ENCODE results near the gene A3GALT2.
"Not testable (repeated sequence)": the region's sequence is repeated elsewhere in the genome, so short reads cannot be mapped to it uniquely, and the experiment has no call there.

A3GALT2 gene

DNA sequence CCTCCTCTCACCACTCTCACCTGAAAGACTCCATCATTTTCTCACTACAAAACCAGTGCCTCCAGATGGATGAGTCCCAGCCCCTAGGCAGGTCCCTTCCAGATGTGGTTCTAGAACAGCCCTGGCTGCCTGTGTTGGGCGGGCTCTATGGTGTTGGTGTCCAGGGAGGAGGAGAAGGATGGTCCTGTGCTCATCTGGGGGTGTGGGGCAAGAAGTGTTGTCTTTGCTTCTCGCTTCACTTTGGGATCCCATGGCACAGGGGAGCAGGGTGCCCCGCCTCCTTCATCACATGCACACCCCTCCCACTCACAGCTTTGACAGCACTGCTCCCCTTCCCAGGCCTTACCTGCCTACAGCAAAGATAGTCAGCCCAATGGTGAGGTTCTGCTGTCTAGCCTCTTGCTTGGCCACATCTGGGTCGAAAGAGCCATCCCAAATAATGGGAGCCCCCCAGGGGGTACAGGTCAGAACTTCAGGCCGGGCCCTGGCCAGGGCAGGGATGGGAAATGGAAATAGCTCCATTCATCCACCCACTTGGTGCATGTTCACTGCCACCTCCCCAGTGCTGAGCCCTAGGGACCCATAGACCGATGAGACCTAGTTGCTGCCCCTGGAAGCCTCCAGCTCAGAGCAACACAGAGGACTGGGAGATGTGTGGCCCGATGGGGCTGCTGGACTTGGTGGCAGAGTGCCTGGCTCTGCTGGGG, 9.0 kb downstream of the A3GALT2 start:
- DNase-seq (ENCODE audit: low read depth) = no peak

DNA sequence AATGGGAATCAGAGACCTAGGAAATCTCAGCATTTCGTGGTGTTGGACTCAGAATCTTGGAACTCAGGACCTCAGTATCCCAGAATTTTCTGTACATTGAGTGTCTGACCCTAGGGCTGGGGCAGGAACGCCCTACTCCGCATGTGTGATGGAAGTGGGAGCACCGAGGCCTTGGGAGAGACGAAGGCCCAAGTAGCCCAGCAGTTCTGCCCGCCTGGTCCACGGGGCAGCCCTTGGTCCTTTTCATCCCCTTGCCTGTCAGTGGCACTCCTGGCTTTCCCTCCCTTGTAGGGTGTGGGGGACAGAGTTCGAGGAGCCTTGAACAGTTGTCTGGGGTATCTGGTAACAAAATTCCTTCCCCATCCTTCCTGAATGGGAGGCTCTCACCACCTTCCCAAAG, 10.2 kb downstream of the A3GALT2 start:
- no peak for DNase-seq (ENCODE audit: low read depth)

- DNase-seq (ENCODE audit: low read depth) = not testable (repeated sequence)
Observed at GRCh38 chr1:33309351-33309750, 11.5 kb downstream of the A3GALT2 start.

DNA sequence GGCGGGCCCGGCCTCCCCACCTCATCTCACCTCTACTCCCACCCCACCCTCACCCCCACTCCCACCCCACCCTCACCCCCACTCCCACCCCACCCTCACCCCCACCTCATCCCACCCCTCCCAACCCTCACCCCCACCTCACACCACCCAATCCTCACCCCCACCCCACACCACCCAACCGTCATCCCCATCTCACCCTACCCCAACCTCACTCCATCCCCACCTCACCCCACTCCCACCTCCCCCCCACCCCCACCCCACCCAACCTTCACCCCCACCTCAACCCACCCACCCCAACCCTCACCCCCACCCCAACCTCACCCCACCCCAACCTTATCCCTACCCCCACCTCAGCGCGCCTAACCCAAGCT, 13.4 kb downstream of the A3GALT2 start:
- no peak for DNase-seq (ENCODE audit: low read depth)

GRCh38 chr1:33306653-33307493, 14.0 kb downstream of the A3GALT2 start:
- DNase-seq (ENCODE audit: low read depth) = no peak

DNA sequence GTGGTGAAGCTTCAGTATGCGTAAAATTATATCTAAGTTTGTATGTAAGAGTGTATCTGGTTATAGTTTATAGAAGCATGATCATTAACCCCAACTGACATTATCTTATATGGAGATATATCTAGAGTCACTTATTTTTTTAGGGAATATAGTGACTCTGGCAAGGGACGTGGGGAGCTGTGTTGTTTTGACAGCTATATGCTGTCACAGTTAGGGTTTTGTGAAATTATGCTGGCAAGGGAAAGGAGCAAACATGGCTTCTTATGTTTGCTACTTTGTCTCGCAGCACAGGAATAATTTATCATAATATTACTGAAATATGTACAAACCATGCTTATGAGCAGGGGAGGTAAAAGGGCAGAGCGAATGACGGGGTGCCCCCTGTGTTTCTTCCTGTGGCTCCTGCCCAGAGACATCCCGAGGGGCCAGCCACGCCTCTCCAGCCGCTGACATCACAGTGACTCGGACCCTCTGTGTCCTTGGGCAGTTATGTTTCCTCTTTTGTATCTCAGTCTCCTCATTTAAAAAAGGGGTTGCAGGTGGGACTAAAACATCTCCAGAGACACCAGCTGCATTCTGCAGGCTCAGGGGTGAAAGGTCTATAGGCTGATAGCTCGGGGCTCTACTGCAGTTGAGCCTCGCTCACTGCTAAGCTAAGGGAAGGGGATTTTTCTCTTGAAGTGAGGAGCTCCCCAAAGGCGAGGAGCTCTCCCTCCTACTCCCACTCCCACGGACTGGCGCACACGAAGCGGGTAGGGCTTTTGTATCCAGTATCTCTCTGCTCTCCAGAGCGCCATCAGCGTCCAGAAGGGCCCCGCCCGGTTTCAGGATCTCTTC, 14.9 kb downstream of the A3GALT2 start:
- no peak for DNase-seq (ENCODE audit: low read depth)

GRCh38 chr1:33305016-33305415, 15.9 kb downstream of the A3GALT2 start:
- no peak for DNase-seq (ENCODE audit: low read depth)

GRCh38 chr1:33302325-33302724, 18.6 kb downstream of the A3GALT2 start:
- DNase-seq (ENCODE audit: low read depth) = no peak

- DNase-seq (ENCODE audit: low read depth) = no peak
Observed at GRCh38 chr1:33301273-33301984, 19.5 kb downstream of the A3GALT2 start.

DNA sequence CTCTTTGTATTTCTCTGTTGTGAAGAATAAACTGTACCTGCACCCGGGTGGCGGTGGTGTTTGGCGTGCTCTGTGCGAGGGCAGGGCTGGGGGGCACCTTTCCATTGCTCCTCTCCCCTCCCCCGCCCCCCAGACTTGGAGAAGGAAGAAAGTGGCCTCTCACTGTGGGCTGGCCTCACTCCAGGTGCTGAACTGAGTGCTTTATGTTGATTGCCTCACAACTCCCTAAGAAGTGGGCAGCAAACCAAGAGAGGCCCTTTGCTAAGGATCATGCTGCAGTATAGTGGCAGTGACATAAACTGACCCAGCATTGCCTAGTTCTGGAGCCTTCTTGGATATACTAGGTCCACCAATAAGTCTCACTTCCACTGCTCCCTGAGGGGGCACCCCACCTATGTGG, 20.2 kb downstream of the A3GALT2 start:
- no peak for DNase-seq (ENCODE audit: low read depth)

GRCh38 chr1:33299461-33300155, 21.3 kb downstream of the A3GALT2 start:
- no peak for DNase-seq (ENCODE audit: low read depth)

GRCh38 chr1:33298623-33299277, 22.1 kb downstream of the A3GALT2 start:
- DNase-seq (ENCODE audit: low read depth) = peak; percentile 25

- DNase-seq (ENCODE audit: low read depth) = no peak
Observed at GRCh38 chr1:33297911-33298622, 22.8 kb downstream of the A3GALT2 start.

GRCh38 chr1:33296824-33297223, 24.1 kb downstream of the A3GALT2 start:
- DNase-seq (ENCODE audit: low read depth) = no peak

- no peak for DNase-seq (ENCODE audit: low read depth)
Observed at GRCh38 chr1:33296082-33296458, 24.8 kb downstream of the A3GALT2 start.

DNA sequence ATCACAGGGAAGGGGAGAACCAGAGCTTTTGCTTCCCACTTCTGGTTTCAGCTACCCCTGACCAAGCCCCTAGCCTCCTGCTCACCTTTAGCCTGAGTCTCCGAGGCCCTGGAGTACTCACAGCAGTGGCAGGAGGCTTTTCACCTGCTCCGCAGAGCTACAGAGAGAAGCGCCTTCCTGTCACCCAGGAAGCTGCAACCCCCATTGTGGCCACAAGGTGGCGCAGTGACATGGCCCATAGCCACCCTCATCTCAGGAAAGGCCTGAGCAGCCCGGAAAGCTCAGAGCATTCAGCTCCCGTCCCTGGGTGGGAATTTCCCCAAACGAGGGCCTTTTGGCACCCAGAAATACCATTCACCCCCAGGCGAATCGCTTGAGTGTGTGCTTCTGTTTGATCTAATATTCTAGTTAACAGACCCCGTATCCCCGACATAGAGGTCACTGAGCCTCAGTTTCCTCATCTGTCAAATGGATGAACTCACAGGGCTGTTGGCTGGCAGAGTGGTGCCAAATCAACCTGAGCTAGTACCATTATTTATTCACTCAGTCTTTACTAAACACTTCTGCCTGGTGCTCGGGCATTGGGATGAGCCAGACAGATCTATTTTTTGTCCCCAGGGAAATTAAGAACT, 25.3 kb downstream of the A3GALT2 start:
- DNase-seq (ENCODE audit: low read depth) = peak; percentile 81

DNA sequence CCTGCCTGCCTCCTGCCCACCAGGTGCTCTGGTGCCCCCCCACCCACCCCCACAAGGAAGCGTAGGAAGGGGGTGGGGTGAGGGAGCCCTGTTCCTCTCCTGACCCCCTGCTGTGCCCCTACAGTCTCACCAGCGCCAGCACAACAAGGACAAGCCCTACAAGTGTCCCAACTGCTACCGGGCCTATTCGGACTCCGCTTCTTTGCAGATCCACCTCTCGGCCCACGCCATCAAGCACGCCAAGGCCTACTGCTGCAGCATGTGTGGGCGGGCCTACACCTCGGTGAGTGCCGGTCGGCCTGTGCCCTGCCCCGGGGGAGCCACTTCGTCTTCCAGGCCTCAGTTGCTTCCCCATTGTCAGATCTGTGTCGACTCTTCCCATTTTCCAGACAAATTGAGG, 25.9 kb downstream of the A3GALT2 start:
- no peak for DNase-seq (ENCODE audit: low read depth)

- DNase-seq (ENCODE audit: low read depth) = no peak
Observed at GRCh38 chr1:33294071-33295010, 26.6 kb downstream of the A3GALT2 start.

Data from stimulated activated CD8-positive, alpha-beta memory T cell treated with anti-CD3 and anti-CD28 coated beads, Interleukin-15, amount 100 ng/mL, for 24 hours (primary cell).